Stimulated activated CD8-positive, alpha-beta memory T cell treated with anti-CD3 and anti-CD28 coated beads, Interleukin-15, amount 100 ng/mL, for 1 hour (primary cell): Measurements from ENCODE around the gene ACAD11.
A peak's percentile ranks its signal among the peaks of the same experiment; 100 is the strongest.

ENCODE experiments used
- DNase-seq: peaks from one replicate; pipeline ENCODE4 v3.0.0-alpha.2; 2020; ENCODE audit warnings: low read depth

Gene ACAD11

GRCh38 chr3:132555306-132556035 lies 104.1 kb downstream of the ACAD11 start:
- DNase-seq = no peak

GRCh38 chr3:132554437-132554836 lies 105.2 kb downstream of the ACAD11 start:
- no peak for DNase-seq

DNA sequence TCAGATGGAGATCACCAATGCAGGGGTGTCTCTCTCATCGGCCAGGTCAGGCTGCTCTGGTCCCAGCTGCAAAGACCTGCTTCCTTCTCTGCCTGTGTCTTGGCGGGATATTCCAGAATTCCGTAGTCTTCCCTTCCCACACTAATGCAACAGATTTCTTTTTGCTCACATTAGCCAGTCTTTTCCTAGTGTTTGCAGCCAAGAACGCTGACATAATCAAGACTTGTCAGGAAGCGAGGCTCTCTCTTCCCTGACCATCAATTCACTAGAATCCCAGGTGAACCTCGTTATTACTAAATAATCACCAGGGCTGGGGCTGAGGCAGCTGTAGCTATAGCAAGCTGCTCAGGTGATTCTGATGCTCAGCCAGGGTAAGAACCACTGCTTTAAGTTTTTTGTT lies 105.8 kb downstream of the ACAD11 start:
- no peak for DNase-seq

DNA sequence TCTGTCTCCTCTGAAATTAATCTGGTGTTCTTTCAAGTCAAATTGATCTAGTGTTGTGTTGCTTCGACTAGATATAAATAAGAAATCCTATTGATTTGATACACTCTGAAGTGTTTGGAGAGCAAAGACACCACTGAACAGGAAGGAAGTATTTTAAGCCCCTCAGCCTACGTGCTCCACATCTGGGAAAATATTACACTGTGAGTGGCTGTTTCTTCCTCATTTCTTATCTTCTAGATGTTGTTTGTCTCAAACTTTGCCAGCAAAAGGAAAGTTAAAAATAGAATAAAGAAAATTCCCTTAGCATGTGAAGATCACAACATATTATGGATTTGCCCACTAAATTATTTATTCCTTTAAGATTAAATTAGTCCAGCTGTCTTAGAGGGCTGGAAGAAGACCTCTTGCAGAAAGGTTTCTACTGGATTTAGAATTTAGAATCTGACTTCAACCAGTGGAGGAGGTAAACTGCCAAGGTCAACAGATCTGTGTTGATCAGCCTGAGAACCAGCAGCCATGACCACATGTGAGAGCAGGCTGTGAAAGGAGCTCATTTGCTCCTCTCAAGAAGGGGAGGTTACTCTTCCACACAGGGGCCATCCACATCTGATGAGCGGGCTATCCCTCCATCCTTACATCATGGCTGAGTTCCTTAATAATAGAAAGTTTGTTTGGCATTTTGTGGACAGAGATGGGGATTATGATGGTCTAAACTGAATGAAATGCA lies 108.9 kb downstream of the ACAD11 start:
- no peak for DNase-seq

GRCh38 chr3:132549890-132550578 lies 109.6 kb downstream of the ACAD11 start:
- DNase-seq = no peak

DNA sequence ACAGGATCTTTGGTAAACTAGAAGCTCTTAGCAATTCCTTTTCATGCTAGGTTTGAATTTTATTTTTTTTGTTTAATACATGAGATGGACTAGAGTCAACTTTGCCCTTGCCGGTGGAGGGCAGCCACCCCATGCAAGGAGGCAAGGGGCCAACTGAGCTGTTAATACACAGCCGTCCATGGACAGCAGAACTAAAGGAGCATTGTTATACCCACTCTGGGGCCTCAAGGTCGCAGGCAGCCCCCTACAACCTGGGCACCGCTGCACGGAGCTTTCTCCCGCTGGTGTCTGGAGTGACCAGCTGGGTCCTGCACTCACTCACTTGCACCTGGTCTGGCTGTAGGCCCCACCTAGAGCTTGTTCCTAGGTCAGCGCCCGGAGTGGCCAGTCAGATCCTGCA lies 110.4 kb downstream of the ACAD11 start:
- DNase-seq = no peak

- no peak for DNase-seq
These were observed 114.1 kb downstream of the ACAD11 start for GRCh38 chr3:132545471-132545870.

GRCh38 chr3:132544130-132544529 lies 115.5 kb downstream of the ACAD11 start:
- no peak for DNase-seq

DNA sequence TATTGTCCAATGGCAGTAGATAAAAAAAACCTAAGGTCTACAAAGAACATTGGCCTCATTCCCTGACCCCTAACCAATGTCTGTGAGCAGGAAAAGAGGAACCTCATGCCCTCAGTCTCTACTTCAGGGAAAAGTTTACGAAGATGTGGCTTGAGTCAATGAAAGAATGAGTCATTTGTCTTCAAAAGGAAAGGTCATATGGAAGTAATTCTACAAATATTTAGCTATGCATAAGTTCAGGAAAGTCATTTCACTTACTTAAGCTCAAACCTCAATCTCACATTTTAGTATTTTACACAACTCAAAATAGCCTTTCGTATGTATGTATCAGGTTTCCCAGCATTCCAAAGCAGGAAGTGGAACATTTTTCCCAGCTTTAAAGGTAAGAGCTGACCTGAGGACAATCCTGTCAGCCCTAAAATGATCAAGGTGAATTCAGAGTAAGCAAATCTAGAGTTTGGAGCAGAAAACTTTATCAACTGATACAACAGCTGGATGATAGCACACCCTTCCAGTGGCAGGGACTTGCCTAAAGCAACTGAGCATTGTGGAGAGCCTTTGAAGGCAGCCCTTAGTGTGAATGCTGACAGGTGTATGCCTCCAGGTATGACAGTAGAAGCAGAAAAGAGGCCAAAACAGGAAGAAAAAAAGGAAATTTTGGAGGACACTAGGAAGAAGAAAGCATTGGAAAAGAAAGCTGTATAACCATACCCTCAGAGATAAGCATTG lies 116.4 kb downstream of the ACAD11 start:
- DNase-seq = no peak

DNA sequence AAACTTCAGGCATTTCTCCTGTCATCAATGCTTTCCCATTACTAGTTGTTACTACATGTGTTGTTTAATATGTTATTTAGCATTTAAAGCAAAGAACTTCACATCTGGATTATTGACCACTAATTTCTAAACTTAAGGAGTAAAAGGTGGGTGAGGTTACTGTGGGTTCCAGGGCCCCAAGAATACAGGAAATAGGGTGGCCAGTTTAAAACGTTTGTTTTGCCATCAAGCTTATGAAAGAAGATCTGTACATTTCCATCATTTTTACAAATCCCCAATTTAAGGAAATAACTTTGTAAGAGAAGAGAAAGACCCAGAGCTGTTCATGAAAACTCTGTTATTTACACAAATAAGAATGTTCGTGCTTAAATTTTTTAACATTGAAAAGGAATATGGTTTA lies 117.0 kb downstream of the ACAD11 start:
- no peak for DNase-seq

DNA sequence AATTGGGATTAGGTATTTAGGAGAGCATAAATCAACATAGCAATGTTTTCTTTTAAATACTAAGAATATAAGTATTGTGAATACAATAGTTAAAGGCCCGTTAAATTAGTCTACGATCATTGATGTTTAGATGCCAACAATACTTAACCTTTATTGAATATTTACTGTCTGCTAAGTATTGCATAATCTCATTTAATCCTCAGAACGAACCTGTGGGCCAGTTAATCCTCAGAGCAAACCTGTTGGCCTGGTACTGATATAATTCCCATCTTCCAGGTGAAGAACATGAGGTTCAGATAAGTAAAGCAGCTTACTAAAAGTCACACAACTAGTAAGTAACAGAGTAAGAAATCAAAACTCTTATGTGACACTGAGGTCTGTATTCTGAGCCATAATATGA lies 119.9 kb downstream of the ACAD11 start:
- no peak for DNase-seq

GRCh38 chr3:132538072-132538471 lies 121.5 kb downstream of the ACAD11 start:
- no peak for DNase-seq

DNA sequence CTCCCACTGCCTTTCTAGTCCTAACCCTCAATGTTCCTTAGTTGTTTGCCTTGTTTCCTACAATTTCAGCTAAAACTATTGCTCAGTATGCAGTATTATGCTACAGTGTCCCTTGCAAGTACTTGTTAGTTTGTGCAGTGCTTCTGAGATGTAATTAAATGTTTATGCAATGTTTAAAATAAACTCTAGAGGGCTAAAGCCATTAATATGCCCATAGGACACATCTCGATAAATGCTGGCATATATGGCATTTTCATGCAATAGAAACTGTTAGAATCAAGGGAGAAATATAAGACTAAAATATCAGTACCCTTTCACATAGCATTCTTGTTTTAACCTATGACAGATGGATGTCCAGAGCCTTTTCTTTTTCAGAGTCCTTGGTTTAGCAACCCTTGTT lies 122.3 kb downstream of the ACAD11 start:
- DNase-seq = no peak

DNA sequence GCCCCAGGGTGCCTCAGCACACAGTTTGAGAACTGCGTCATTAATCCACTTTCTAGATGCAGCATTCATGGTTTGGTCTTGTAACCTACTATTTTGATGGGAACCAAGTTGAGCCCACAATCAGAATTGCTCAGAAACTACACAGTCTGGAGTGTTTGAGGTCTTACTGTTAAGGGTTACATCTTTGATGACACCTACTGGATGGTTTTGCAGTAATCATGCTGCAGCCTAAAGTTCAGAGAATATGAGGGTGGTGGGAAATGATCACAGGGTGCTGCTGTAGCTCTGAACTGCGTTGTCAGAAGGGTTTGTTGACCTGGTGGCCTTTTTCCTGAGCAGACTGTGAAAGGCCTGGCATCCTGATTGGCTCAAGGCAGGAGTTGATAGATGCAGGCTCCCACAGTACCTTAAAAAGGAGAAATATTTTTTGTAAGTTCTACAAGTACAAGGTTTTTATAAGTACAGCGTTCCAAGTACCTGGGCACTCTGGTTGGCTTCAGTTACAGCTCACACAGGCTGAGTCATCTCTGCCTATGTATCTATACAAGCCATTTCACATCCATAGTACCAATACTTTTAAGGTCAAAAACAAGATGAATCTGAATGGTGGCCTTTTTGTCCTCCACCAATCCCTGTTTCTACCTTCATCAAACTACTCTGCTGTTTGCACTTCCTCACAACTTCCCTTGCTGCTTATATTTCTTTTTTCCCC lies 123.0 kb downstream of the ACAD11 start:
- no peak for DNase-seq

GRCh38 chr3:132535575-132536441 lies 123.8 kb downstream of the ACAD11 start:
- peak; percentile 16 for DNase-seq

DNA sequence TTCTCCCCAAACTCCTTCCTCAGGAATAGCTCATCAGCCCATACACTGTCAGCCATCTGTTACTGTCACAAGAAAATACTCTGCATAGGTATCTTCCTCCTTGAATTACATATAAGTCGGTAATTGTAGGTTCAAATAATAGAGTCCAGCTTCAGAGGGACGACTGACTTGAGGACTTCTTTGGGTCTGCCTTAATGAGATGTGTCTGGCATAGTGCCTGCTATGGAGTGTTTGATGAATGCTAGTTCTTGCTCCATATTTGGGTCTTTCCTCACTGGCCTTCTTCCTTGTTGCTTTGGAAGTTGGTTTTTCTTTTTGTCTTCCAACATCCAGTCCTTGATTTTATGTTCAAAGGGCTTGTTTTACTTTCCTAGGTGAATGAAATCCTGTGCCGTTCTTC lies 129.0 kb downstream of the ACAD11 start:
- DNase-seq = no peak

DNA sequence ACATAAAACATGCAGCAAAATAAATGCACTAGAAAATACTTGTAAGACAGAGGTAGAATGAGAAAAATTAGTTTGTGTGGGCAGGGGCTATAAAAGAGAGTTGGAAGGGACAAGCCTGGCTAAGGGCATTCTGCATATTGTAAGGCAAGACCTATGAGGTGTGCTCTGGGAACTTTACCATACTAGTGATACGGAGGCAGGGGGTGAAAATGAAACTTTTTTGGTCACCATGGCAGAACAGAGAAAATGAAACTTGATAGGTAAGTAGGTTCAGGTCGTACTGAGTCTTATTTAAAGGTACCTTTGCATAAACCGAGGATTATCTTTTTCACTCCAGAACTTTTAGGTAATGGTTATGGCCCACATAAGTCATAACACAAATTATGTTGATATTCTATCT lies 137.3 kb downstream of the ACAD11 start:
- DNase-seq = no peak

DNA sequence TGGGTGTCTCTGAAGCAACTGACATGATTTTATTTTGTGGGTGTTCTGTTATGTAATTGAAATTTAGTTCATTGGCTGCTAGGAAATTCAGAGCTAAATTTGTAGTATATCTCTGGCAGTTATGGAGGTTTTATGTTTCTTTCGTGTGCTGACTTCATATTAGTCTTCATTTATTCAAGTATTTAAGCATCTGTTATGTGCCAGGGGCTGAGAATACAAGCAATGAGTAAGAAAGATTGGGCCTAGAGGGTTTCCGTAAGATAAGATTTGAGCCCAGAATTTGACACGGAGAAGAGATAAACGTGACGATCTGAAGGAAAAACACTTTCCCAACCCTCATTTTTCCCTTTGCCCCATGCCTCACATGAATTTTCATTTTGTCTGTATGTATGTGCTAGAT lies 137.7 kb downstream of the ACAD11 start:
- DNase-seq = no peak

GRCh38 chr3:132519914-132520313 lies 139.7 kb downstream of the ACAD11 start:
- DNase-seq = no peak

GRCh38 chr3:132517311-132517710 lies 142.3 kb downstream of the ACAD11 start:
- no peak for DNase-seq

DNA sequence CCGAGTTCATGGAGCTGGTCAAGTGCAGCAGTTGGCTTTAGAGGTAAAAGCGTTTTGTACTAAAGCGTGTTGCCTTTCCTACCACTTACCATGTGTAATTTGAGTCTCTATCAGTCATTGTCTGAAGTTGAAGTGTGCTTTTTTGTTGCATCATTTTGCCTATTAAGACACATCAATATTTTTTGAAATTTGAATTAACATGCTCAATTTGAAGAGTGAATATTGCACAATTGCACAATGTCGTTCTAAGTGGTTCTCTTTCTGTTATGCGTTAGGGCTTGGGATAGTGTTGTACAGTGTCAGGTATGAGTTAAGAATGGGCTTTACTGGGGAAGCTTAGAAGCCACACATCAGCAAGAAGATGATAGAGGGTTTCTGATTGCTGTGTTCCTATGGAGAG lies 146.6 kb downstream of the ACAD11 start:
- no peak for DNase-seq
